Hepatocyte (in vitro differentiated cells): Measurements from ENCODE around the gene PPP2R2B.

Experiments used
- EZH2 ChIP-seq: fragments of 200-600 bp; sonication (generic); IDR thresholded peaks from 2 replicates; pipeline ENCODE4 v1.6.1; 2016; ENCODE audit warnings: antibody characterized with exemption, mild to moderate bottlenecking, borderline replicate concordance
- TF ChIP-seq, protein P1 (sequence below): fragments of 200-600 bp; sonication (generic); IDR thresholded peaks from 2 replicates; pipeline ENCODE4 v1.5.1; 2016; ENCODE audit warnings: antibody characterized with exemption, mild to moderate bottlenecking; ENCODE audit not compliant: poor library complexity

- TF ChIP-seq, protein P1, sequence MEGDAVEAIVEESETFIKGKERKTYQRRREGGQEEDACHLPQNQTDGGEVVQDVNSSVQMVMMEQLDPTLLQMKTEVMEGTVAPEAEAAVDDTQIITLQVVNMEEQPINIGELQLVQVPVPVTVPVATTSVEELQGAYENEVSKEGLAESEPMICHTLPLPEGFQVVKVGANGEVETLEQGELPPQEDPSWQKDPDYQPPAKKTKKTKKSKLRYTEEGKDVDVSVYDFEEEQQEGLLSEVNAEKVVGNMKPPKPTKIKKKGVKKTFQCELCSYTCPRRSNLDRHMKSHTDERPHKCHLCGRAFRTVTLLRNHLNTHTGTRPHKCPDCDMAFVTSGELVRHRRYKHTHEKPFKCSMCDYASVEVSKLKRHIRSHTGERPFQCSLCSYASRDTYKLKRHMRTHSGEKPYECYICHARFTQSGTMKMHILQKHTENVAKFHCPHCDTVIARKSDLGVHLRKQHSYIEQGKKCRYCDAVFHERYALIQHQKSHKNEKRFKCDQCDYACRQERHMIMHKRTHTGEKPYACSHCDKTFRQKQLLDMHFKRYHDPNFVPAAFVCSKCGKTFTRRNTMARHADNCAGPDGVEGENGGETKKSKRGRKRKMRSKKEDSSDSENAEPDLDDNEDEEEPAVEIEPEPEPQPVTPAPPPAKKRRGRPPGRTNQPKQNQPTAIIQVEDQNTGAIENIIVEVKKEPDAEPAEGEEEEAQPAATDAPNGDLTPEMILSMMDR, result no peak
- TF ChIP-seq EZH2, result no peak
Measured at GRCh38 chr5:146815411-146815810, 63.1 kb downstream of the PPP2R2B start.
